ENCODE results near the gene ERP44. TPM values are rescaled to one million over a fixed set of nuclear protein-coding genes. Genes with fewer than 3 reads are reported as not detected.
"Not testable (repeated sequence)": the region's sequence is repeated elsewhere in the genome, so short reads cannot be mapped to it uniquely, and the experiment has no call there.

ERP44 gene
- total RNA-seq, 1 experiment from 2014 or later, result 19.5 TPM

DNA sequence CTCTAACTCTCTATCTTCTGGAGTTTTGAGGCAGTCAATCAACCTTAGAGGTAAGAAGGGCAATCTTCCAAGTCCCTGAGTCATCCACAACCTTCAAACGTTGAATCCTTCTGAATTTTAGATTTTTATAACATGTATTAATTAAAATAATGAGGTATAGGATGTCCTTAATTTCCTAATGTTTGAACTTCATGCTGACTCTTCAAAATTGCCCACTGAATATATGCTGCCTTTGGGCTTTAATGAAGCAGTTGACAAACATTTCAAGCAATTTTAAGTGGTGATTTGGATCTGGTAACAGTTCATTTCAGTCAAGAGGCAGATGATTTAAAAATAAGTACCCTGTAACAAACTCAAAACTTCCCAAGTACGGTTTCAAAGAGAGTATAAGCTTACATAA is 26.0 kb downstream of the ERP44 start:
- peaks cover 40% of the 10 kb centered on the region for H3K79me2 ChIP-seq (ENCODE audit: low read depth)
- no peaks in the 10 kb centered on the region for H3F3A ChIP-seq (ENCODE audit: insufficient read depth, low read depth)
- no peaks in the 10 kb centered on the region for H3K4me1 ChIP-seq (replicated peaks; ENCODE audit: insufficient read depth)
- H3K36me3 ChIP-seq (ENCODE audit: low read depth), result no peaks in the 10 kb centered on the region
- ChIA-PET POLR2A (ENCODE audit: unreplicated experiment) (no interaction called here), CTCF (no interaction called here)
- 0 out of 2 replicates have a peak, but pooled peaks cover 3% of the 10 kb centered on the region for H3K9me2 ChIP-seq (ENCODE audit: insufficient read depth)
- no peak for DNase-seq
- no peak overlapping the region for H2AFZ ChIP-seq
- no peak overlapping the region for H3K4me2 ChIP-seq
- no peaks in the 10 kb centered on the region for H3K27me3 ChIP-seq (ENCODE audit: insufficient read depth, low read depth)
- H3K9me3 ChIP-seq (ENCODE audit: insufficient read depth, low read depth), result no peaks in the 10 kb centered on the region
- no TSS peak for BruUV-seq (replicated peaks)
- H3K4me3 ChIP-seq, result no peak overlapping the region
- intact Hi-C loops (cut with micrococcal nuclease; ENCODE audit: unreplicated experiment), result no loop called here
- no peak overlapping the region for H3K27ac ChIP-seq
- peaks cover 7% of the 10 kb centered on the region; the same call in 1 of the 2 replicates for H4K20me1 ChIP-seq (ENCODE audit: insufficient read depth)
- no peak for TF ChIP-seq EZH2 (IDR thresholded peaks at IDR 0.05; ENCODE audit: low read depth)
- TF ChIP-seq, protein P1, sequence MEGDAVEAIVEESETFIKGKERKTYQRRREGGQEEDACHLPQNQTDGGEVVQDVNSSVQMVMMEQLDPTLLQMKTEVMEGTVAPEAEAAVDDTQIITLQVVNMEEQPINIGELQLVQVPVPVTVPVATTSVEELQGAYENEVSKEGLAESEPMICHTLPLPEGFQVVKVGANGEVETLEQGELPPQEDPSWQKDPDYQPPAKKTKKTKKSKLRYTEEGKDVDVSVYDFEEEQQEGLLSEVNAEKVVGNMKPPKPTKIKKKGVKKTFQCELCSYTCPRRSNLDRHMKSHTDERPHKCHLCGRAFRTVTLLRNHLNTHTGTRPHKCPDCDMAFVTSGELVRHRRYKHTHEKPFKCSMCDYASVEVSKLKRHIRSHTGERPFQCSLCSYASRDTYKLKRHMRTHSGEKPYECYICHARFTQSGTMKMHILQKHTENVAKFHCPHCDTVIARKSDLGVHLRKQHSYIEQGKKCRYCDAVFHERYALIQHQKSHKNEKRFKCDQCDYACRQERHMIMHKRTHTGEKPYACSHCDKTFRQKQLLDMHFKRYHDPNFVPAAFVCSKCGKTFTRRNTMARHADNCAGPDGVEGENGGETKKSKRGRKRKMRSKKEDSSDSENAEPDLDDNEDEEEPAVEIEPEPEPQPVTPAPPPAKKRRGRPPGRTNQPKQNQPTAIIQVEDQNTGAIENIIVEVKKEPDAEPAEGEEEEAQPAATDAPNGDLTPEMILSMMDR (conservative IDR thresholded peaks at IDR 0.05), result no peak

GRCh38 chr9:100071271-100071670 is 27.5 kb downstream of the ERP44 start:
- TF ChIP-seq, protein P1 (conservative IDR thresholded peaks at IDR 0.05), result no peak
- TF ChIP-seq EZH2 (IDR thresholded peaks at IDR 0.05; ENCODE audit: low read depth), result no peak
- no TSS peak for BruUV-seq (replicated peaks)
- no peaks in the 10 kb centered on the region for H3K36me3 ChIP-seq (ENCODE audit: low read depth)
- no peaks in the 10 kb centered on the region for H3F3A ChIP-seq (ENCODE audit: insufficient read depth, low read depth)
- no peak overlapping the region for H3K27ac ChIP-seq
- no peaks in the 10 kb centered on the region for H3K27me3 ChIP-seq (ENCODE audit: insufficient read depth, low read depth)
- peaks cover 7% of the 10 kb centered on the region; the same call in 1 of the 2 replicates for H4K20me1 ChIP-seq (ENCODE audit: insufficient read depth)
- POLR2A ChIA-PET (ENCODE audit: unreplicated experiment), result no interaction called here
- 0 out of 2 replicates have a peak, but pooled peaks cover 3% of the 10 kb centered on the region for H3K9me2 ChIP-seq (ENCODE audit: insufficient read depth)
- H3K4me2 ChIP-seq, result no peak overlapping the region
- no peaks in the 10 kb centered on the region for H3K9me3 ChIP-seq (ENCODE audit: insufficient read depth, low read depth)
- no peak for DNase-seq
- CTCF ChIA-PET, result no interaction called here
- intact Hi-C loops (cut with micrococcal nuclease; ENCODE audit: unreplicated experiment), result no loop called here
- peaks cover 36% of the 10 kb centered on the region for H3K79me2 ChIP-seq (ENCODE audit: low read depth)
- no peaks in the 10 kb centered on the region for H3K4me1 ChIP-seq (replicated peaks; ENCODE audit: insufficient read depth)
- H2AFZ ChIP-seq, result no peak overlapping the region
- H3K4me3 ChIP-seq, result no peak overlapping the region

DNA sequence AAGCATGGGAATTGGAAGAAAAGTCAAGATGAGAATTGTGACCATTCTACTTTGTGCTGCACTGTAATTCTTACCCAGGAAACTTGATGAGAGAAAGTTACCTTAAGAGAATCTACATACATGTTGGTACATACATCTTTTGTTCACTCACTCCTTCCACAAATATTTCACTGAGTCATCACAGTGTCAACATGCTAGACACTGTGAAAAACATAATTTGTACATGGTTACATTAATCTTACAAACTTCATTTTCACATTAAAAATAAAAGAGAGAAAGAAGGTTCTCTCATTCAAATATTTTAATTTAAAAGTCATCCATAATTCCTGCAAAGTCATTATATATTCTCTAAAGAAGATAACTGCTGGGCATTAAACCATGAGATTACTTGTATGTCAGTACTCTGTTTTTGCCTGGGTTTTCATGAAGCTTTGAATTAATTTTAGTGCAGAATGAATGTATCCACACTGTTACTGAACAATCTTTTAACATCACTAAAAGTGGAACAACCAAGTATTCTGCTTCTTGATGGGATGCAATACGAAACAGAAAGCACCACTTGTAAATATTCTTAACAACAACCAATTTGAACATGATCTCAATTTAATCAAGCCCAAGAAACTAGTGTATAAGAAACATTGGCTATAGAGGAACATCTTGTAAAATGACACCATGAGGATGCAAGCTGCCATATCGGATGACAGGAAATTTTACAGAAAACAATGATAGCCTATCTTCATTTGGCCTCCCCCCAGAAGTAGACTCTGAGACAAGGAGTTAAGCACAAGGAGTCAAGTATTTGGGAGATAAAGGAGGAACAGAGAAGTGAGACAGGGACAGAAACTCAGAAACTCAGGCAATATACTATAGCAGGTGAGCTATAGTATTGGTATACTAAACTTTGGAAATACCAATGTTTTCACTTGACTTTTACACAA is 28.4 kb downstream of the ERP44 start:
- H3K79me2 ChIP-seq (ENCODE audit: low read depth), result peaks cover 36% of the 10 kb centered on the region
- H3K36me3 ChIP-seq (ENCODE audit: low read depth), result no peaks in the 10 kb centered on the region
- no peak overlapping the region for H2AFZ ChIP-seq
- TF ChIP-seq, protein P1 (conservative IDR thresholded peaks at IDR 0.05), result no peak
- no peak for TF ChIP-seq EZH2 (IDR thresholded peaks at IDR 0.05; ENCODE audit: low read depth)
- no peak overlapping the region for H3K4me2 ChIP-seq
- no peak overlapping the region for H3K27ac ChIP-seq
- peaks cover 10% of the 10 kb centered on the region; the same call in 1 of the 2 replicates for H4K20me1 ChIP-seq (ENCODE audit: insufficient read depth)
- no TSS peak for BruUV-seq (replicated peaks)
- no peaks in the 10 kb centered on the region for H3K9me3 ChIP-seq (ENCODE audit: insufficient read depth, low read depth)
- intact Hi-C loops (cut with micrococcal nuclease; ENCODE audit: unreplicated experiment), result no loop called here
- peaks cover 9% of the 10 kb centered on the region for H3K4me1 ChIP-seq (replicated peaks; ENCODE audit: insufficient read depth)
- CTCF ChIA-PET, result no interaction called here
- no peak for DNase-seq
- POLR2A ChIA-PET (ENCODE audit: unreplicated experiment), result no interaction called here
- no peaks in the 10 kb centered on the region for H3K27me3 ChIP-seq (ENCODE audit: insufficient read depth, low read depth)
- H3K4me3 ChIP-seq, result no peak overlapping the region
- peaks cover 6% of the 10 kb centered on the region for H3F3A ChIP-seq (ENCODE audit: insufficient read depth, low read depth)
- 0 out of 2 replicates have a peak, but pooled peaks cover 3% of the 10 kb centered on the region for H3K9me2 ChIP-seq (ENCODE audit: insufficient read depth)

GRCh38 chr9:100069068-100069467 is 29.7 kb downstream of the ERP44 start:
- H3K36me3 ChIP-seq (ENCODE audit: low read depth); CTCF ChIA-PET; POLR2A ChIA-PET (ENCODE audit: unreplicated experiment); H3K27me3 ChIP-seq (ENCODE audit: insufficient read depth, low read depth); BruUV-seq (replicated peaks); intact Hi-C loops (cut with micrococcal nuclease; ENCODE audit: unreplicated experiment); H2AFZ ChIP-seq; DNase-seq; H3K4me2 ChIP-seq; H3K4me3 ChIP-seq; H3K9me3 ChIP-seq (ENCODE audit: insufficient read depth, low read depth); H3K27ac ChIP-seq; H3K9me2 ChIP-seq (ENCODE audit: insufficient read depth): not testable (repeated sequence)
- H4K20me1 ChIP-seq (ENCODE audit: insufficient read depth), result peaks cover 17% of the 10 kb centered on the region
- H3K79me2 ChIP-seq (ENCODE audit: low read depth), result peaks cover 42% of the 10 kb centered on the region
- H3K4me1 ChIP-seq (replicated peaks; ENCODE audit: insufficient read depth), result peaks cover 19% of the 10 kb centered on the region
- peaks cover 13% of the 10 kb centered on the region for H3F3A ChIP-seq (ENCODE audit: insufficient read depth, low read depth)

DNA sequence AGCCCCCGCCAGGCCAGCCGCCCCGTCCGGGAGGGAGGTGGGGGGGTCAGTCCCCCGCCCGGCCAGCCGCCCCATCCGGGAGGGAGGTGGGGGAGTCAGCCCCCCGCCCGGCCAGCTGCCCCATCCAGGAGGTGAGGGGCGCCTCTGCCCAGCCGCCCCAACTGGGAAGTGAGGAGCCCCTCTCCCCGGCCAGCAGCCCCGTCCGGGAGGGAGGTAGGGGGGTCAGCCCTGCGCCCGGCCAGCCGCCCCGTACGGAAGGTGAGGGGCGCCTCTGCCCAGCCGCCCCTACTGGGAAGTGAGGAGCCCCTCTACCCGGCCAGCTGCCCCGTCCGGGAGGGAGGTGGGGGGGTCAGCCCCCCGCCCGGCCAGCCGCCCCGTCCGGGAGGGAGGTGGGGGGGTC is 30.8 kb downstream of the ERP44 start:
- DNase-seq; H3K9me2 ChIP-seq (ENCODE audit: insufficient read depth); H3K27me3 ChIP-seq (ENCODE audit: insufficient read depth, low read depth); H2AFZ ChIP-seq; POLR2A ChIA-PET (ENCODE audit: unreplicated experiment); H3K27ac ChIP-seq; CTCF ChIA-PET; H3K36me3 ChIP-seq (ENCODE audit: low read depth); BruUV-seq (replicated peaks); H3K4me3 ChIP-seq; H3K4me2 ChIP-seq; H3K9me3 ChIP-seq (ENCODE audit: insufficient read depth, low read depth); intact Hi-C loops (cut with micrococcal nuclease; ENCODE audit: unreplicated experiment): not testable (repeated sequence)
- peaks cover 43% of the 10 kb centered on the region for H3K79me2 ChIP-seq (ENCODE audit: low read depth)
- H3K4me1 ChIP-seq (replicated peaks; ENCODE audit: insufficient read depth), result peaks cover 19% of the 10 kb centered on the region
- H4K20me1 ChIP-seq (ENCODE audit: insufficient read depth), result peaks cover 17% of the 10 kb centered on the region
- peaks cover 13% of the 10 kb centered on the region for H3F3A ChIP-seq (ENCODE audit: insufficient read depth, low read depth)

All from PC-9 (cell line).